NAMALWA (cell line): ENCODE data around the gene KRT76.
"Not testable (repeated sequence)": the region's sequence is repeated elsewhere in the genome, so short reads cannot be mapped to it uniquely, and the experiment has no call there.

Experiments
- DNase-seq: peaks from one replicate; pipeline ENCODE4 v3.0.0-alpha.2; 2015; ENCODE audit warnings: low spot score

Gene KRT76

DNA sequence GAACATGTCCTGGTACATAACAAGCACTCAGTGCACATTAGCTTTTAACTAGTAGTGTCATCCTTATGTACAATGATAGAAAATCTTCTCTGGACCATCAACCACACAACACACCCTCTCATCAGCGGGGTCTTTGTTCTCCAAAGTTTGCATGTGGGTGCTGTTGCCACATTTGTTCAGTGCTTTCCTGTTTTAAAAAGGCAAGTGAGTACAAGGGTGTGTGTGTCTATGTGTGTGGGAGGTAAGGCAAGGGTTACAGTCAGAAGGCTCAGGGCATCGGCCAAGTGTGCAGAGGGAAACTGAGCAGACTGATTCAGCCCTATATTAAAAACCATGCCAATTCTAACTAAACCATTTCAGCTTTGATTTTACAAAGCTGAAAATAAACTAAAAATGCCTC is 17.9 kb downstream of the KRT76 start:
- no peak for DNase-seq

DNA sequence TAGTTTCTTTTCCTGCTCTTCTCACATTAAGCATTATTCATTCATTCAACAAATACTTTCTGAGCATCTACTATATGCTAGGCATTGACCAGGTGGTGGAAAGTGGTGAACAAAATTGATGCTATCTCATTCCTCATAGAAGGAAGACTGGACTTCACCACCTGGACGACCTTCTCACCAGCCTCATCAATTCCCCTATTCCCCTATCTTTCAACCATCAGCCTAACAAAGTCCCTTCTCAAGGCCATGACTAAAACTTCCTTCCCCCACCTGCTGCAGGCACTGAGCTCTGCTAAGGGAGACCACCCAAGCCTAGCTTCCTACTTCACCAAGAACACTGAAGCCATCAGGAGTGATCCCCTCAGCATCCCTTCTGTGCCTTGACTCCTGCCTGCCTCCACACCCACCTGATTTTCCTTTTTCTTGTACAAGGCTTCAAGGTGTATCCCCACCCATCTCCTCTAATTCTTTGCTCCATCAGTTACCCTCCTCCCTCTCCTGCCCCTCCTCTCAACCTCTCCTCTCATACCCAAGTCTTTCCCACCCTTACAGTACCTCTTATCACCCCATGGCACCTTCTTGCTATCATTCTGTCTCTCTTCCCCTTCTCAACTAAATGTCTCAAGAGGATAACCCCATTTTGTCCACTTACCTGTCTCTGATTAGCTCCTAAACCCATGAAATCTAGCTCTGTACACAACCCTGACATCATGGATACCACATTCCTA is 19.5 kb downstream of the KRT76 start:
- DNase-seq: no peak

GRCh38 chr12:52756281-52756960 is 20.7 kb downstream of the KRT76 start:
- DNase-seq: no peak

GRCh38 chr12:52755533-52755932 is 21.6 kb downstream of the KRT76 start:
- no peak for DNase-seq

GRCh38 chr12:52754135-52754534 is 23.0 kb downstream of the KRT76 start:
- DNase-seq: no peak

DNA sequence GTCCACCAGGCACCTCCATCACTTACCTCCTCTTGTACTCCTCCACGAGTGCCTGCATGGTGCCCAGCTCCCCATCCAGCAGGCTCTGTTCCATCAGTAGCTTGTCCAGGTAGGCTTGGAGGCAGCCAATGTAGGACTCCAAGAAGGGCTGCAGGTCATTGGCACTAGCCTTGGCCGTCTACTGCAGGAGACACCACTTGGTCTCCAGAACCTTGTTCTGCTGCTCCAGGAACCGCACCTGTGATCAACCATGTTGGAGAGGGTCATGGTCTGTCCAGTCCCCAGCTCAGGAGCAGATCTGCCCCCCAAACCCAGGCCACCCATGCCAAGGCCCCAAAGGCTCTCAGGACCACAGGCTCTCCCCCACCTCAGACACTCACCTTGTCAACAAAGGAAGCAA is 23.9 kb downstream of the KRT76 start:
- no peak for DNase-seq

GRCh38 chr12:52752516-52752915 is 24.6 kb downstream of the KRT76 start:
- no peak for DNase-seq

DNA sequence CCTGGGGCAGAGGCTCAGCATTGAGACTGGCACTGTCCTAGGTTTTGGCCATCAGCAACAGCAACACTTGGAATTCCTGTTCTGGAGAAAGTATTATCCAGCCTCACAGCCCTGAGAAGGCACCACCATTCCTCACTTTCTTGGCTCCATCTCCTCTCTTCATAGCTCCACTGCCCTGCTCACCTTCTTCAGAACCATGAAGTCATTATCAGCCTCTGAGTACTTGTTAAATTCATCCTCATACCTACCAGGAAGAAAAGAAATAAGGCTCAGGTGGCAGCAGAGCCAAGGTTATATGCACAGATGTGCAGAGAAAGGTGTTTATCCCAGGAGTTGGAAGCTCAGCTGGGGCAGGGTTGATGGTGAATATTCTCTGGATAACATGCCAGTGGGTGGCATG is 25.4 kb downstream of the KRT76 start:
- DNase-seq: no peak

DNA sequence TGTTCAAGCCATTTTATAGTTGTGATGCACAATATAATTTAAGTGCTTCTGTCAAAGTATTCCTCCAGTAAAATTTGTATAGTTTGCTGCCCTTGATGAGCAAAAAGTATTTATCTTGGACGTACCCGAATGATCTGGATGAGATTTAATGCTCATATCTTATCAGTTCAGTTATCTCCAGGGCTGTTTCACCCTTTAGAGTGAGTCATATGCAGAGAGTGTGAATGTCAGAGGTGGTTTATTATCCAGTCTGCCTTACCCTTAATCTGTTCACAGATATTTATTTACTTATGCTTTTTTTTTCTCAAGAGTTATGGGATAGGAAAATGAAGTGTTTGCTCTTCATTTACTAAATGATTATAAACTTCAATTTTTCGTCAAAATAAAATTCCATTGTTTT is 26.6 kb downstream of the KRT76 start:
- DNase-seq: not testable (repeated sequence)

DNA sequence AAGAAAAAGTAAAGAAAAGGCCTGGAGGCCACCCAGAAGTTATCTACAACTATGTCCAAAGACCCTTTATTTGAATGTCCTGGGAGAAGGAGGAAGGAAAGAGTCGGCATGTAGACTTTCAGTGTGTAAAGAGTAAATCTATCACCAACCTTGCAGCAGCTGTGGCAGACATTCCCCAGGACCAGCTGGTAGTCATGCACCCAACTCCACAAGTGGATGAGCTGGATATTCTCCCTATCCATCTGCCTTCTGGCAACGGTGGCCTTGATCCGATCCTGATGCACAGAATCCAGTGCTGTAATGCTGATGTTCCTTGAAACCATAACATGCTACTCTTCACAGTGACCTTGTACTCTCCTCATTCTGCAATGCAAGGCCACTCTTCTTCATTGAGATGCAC is 27.3 kb downstream of the KRT76 start:
- no peak for DNase-seq

- no peak for DNase-seq
Measured at GRCh38 chr12:52748578-52748977, 28.6 kb downstream of the KRT76 start.

DNA sequence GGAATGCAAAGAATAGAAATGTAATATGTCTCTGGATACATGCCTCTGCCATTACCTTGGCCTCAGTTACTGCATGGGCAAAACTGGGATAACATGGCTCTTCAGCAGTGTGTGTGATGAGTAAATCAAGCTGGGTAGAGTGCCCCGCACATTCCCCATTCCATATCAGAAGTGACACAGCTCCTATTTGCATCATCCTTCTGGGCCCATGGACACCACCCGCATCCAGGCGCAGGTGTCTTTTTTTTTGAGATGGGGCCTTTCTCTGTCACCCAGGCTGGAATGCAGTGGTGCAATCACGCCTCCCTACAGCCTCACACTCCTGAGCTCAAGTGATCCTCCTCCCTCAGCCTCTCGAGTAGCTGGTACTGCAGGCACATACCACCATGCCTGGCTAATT is 31.6 kb downstream of the KRT76 start:
- DNase-seq: no peak

- DNase-seq: no peak
Measured at GRCh38 chr12:52744493-52745156, 32.5 kb downstream of the KRT76 start.

- DNase-seq: no peak
Measured at GRCh38 chr12:52742822-52743457, 34.2 kb downstream of the KRT76 start.

DNA sequence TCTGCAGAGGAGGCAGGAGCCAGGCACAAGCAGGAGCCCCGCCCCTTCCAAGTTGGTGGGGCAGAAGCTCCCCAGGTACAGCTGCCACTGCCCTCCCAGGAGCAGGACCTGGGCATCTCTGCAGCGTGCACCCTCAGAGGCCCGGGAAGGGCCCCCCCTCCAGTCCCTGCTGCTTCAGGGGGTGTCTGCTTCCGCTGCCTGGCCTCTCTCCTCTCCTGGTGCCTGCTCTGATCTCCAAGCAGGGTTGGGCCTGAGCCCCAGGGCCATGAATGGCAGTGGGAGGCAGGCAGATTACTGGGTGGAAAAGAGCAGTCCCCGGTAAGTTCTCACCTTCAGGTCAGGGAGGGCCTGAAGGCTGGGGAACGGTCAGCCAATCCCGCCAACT is 35.0 kb downstream of the KRT76 start:
- no peak for DNase-seq

DNA sequence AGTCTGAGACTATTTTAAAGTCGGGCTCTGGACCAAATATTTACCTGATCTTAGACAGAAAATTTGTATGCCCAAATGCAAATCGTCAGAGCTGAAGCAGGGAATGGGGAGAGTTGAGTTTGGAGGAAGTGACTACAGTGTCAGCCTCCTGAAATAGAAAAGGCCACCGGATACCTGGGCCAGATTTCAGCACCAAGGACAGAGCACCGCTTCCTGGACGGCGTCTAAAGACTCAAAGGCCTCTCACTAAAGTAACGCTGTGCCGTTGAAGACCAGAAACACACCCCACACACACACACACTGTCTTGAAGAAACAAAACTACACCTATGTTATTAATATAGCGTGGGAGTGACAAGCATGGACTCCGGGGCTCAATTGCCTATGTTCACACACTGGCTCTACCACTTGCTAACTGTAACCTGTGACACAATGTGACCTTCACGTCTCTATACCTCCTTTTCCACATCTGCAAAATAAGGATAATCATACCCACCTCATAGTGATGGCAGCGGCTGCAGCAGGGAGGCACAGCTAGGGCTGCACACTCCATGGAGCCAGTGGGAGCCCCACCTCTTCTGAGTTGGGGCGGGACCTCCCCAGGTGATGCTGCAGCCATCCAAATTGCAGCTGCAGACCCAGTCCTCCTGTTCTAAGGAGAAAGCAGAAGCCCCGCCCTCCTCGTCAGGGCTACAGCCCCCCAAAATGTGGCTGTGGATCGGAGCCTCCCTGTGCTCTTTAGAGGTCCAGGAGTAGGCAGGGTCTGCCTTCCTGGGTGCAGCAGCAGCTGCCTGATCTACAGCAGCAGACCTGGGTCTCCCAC is 35.6 kb downstream of the KRT76 start:
- peak; percentile 47 for DNase-seq

DNA sequence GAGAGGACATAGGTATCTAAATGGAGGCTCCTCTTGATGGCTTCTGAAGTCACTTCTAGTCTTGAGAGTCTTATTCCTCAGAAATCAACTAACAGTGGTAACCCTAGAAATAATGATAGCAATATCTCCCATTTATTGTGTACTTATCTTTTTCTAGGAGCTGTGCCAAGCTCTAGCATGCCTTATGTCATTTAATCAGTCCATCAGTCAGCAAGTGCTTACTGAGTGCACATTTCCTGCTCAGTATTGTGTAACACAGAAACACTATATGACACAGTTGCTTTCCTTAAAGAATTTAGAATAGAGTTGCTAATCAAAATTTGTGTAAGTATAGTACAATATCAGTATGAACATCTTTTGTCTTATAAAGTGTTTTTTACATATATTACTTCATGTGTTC is 36.6 kb downstream of the KRT76 start:
- DNase-seq: no peak

DNA sequence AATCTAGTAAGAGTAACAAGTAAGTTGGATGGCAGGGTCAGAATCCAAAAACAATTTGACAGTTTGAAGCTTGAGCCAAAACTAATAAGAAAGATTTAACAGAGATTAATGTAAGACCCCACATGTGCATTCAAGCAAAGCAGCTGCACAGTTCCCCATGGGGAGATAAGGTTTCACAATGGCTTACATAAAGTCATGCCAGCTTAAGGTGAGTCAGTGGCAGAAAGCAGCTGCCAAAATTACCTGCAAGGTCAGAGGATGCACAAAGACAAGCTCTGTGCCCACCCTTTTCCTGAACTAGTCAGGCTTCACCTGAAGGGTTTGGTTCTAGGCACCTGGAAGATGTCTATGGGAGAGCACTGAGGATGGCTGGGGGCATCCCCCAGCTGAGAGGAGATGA is 37.2 kb downstream of the KRT76 start:
- no peak for DNase-seq

DNA sequence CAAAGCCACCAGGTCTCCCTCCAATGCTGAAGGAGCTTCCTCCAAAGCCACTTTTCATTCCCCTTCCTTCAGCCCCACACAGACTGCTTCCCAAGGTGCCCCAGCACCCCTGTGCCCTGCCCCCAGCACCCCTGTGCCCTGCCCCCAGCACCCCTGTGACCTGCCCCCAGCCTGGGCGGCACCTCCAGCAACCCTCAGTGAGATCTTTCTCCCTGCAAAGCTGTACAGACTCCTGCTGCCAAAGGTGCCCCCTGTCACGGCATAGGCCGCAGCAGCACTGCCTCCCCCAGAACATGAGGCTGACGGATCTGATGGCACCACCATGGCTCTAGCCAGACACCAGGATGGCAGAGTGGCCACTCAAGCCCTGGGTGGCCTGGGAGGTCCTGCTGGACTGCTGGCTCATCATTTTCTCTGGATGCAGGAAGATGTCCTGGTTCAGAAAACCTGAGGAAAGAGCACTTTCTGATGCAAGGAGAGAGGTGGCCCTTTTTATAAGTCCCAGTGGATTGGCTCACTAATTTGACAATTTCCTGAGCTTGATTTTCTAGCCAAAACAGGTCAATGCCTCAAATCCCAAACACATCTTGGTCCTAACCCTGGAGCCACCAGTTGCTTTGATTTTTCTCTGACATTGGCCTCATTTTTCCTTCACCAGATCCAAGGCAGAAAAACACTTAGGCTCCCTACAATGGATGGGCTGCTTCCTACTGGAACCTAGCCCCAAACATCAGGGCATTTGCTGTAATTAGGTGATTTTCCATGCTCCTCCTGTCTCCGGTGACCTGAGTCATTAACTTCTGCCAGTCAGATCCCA is 41.1 kb downstream of the KRT76 start:
- no peak for DNase-seq

DNA sequence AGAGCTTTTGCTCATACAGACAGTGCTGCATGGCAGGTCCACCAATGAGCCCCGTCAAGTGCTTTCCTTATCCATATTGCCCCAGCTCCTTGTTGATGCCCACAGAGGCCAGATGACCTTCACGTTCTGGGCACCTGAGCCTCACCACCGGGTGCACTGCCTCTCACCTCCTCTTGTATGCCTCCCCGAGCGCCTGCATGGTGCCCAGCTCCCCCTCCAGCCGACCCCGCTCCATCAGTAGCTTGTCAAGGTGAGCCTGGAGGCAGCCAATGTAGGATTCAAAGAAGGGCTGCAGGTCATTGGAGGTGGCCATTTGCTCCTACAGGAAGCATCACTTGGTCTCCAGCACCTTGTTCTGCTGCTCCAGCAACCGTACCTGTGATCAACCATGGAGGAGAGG is 42.0 kb downstream of the KRT76 start:
- no peak for DNase-seq

DNA sequence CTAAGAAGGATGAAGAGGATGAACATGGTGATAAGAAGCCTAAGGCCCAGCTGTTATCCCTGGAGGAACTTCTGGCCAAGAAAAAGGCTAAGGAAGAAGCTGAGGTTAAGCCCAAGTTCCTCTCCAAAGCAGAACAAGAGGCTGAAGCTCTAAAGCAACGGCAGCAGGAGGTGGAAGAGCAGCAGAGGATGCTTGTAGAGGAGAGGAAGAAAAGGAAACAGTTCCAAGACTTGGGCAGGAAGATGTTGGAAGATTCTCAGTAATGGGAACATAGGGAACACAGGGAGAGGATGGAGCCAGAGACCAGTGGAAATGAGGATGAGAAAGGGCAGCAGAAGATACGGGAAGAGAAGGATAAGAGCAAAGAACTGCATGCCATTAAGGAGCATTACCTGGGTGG is 46.4 kb downstream of the KRT76 start:
- DNase-seq: no peak
